ENCODE results near the gene GLP1R. TPM values are rescaled to one million over a fixed set of nuclear protein-coding genes. Genes with fewer than 3 reads are reported as not detected.

The GLP1R gene
- total RNA-seq, 1 experiment from 2014 or later = not detected

Other genes starting within 250 kb of the GLP1R start
- 10.9 and 12.2 TPM in 2 replicates for gene SAYSD1, start 66.4 kb downstream of the GLP1R start, total RNA-seq (2014; rRNA removed)
- gene KCNK5, start 180.7 kb downstream of the GLP1R start, total RNA-seq (2014; rRNA removed) = 3.2 and 3.5 TPM in 2 replicates